Measurements from ENCODE around the gene CHRM2.

The CHRM2 gene

DNA sequence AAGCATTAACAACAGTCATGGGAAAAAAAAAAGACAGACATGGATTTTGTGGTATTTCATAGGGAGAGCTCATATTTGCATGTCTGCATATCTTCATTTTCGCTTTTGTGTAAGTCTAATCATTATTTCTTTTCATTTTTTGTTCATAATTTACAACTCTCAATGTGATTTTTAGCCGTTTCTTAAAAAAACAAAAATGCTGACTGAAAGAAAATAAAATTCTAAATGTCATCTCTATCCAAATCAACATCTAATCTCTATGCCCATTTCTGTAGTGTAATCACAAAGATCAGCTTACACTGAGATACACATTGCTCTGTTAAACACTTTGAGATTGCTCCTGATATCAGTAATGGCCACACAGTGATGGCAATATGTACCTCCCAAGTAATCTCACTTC lies 29.2 kb downstream of the CHRM2 start:
- DNase-seq: no peak

DNA sequence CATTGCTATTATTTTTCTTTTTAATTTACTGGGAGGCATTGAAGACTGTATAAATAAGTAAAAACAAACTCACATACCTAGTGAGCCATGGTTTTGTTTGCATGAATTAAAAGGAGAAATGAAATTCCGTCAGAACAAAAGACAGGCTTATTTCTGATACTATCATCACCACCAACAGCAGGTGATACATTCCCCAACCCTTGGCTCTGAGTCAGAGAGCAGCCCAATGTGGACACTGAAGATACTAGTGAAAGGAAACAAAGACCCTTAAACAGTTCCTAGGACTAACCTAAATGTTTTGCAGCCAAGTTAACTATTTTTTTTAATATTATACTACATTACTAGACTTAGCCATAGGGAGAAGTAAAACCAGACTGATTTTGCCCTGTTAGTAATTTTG lies 31.6 kb downstream of the CHRM2 start:
- DNase-seq: no peak

DNA sequence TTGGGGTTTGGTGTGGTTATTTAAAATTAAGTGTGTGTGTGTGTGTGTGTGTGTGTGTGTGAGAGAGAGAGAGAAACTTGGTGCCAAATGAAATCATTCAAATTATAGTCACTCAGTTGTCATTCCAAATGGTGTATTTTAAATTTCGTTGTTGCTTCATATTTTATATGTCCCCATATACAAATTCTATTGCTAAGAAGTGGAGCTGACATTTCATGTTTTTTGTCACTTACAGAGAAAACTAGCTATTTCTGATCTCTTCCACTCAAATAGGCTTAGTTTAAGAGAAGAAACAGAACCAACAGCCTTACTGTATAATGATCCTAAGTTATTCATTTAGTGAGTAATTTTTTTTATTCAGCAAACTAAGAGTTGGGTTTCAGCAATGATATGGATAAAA lies 42.3 kb downstream of the CHRM2 start:
- DNase-seq: no peak

DNA sequence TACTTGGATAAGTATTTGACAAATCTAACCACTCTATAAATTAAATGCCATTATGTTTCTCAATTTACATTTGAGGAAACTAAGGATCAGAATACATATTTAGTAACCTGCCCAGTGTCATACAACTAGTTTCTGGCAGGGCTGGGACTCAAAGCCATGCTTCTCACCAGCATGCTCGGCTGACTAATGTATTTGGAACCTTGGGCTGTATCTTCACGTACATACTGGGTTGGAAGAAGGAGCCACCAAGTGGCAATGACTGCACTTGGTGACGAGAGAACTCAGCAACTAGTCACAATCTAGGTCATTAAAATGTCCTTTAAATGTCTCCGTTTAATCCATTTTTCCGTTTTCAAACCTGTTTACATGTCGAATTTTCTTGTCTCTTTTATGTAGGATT lies 42.9 kb downstream of the CHRM2 start:
- no peak for DNase-seq

DNA sequence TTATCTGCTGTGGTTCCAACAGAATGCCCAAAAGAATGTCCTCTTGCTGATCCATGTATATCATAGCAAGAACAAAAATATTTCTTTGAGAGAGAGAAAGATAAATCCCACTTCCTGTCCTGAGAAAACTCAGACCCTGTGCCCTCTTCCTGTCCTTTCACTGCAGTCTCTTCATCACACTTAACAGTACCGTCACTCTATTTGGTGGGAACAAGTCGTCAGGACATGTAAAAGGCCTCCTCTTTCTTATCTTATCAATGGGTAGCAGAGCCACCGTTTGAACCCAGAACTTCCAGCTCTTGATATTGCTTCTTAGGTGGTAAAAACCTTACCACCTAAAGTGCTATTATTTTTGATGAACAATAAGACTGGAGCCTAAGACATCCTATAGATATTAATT lies 43.9 kb downstream of the CHRM2 start:
- no peak for DNase-seq

DNA sequence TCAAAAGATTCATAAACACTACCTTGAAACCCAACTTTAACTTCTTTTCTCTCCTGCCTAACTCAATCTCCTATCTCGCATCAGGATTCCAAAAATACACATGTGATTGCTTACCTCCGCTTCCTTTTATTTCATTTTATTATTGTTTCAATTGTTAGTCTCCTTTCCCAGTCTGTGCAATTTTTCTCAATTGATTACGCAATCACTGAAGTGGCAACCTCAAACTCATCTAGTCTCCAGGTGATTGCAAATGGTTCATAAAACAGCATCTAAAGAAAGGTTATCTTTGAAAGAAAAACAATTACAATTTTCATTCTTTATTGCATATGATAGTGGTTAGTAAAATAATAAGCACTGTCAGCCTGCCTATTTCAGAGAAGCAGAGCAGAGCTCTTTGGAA lies 45.6 kb downstream of the CHRM2 start:
- DNase-seq: no peak

DNA sequence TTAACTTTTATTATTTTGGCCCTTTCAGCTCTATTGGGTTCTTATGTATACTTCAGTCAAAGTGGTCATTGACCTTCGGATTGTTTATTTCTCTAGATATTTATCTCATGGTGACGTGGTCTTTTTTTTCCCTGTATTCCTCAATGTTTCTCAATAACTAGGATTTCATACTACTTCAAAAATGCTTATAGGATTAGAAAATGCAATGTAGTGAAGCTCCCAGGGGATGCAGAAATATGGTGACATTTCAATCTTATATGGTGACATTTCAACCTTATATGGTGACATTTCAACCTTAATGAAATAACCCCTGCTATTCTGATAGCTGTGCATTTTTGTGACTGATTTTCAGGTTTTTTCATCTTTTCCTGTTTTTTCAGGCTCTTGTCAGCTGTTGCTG lies 51.4 kb downstream of the CHRM2 start:
- no peak for DNase-seq

DNA sequence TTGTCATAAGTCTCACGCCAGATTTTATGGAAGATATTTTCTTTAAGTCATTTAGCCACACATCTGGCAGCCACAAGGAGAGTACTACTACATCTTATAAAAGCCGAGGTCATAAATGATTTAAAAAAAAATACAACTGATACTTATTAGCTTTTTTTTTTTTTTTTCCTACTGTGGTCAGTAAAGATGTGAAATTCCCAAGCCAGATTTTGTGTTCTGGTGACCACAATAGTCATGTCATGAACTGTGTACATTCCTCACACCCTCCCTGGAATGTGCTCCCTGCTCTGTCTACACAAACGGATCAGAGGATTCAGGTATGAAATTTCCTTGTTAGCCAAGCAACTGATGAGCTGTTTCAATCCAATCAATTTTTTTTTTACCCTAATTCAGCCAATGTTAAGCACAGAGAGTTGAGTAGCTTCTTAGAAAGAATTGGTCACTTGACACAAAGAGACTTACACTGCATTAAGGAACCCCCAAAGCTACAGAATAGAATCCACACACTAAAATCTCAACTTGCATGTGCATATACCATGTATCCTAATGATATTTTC lies 54.7 kb downstream of the CHRM2 start:
- no peak for DNase-seq

DNA sequence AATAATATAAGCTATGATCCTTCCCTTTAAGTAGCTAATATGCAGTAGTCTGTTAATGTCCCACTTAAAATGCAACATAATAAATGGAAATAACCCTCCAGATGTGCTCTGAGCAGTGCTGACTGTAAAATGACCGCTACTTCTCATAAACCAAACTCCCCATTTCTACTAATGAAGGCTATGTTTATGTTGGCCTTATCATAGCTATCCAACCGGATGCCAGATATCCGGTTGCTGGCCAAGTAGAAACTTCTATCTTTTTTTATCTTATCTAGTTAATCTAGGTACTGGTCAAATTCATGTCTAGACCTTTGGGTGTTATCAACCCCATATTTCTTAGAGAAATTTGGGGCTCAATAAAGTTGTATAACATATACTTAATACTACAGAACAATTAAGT lies 56.6 kb downstream of the CHRM2 start:
- no peak for DNase-seq

DNA sequence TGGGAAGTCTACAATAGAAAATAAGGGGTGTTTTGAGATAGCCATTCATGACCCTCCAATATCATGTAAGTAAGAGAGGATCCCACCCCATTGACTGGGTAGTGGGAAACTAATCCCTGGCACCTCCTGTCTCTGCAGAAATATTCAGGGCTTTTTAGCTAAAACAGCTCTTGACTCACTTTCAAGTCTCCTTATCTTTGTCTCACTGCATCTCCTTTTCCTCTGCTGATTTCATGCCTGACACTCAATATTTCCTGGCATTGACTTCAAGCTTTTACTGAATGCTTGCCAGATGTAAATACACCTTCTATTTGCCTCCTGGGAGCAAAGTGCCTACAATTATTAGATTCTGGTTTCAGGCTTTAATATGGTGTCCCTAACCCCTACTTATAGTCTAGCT lies 57.1 kb downstream of the CHRM2 start:
- no peak for DNase-seq

DNA sequence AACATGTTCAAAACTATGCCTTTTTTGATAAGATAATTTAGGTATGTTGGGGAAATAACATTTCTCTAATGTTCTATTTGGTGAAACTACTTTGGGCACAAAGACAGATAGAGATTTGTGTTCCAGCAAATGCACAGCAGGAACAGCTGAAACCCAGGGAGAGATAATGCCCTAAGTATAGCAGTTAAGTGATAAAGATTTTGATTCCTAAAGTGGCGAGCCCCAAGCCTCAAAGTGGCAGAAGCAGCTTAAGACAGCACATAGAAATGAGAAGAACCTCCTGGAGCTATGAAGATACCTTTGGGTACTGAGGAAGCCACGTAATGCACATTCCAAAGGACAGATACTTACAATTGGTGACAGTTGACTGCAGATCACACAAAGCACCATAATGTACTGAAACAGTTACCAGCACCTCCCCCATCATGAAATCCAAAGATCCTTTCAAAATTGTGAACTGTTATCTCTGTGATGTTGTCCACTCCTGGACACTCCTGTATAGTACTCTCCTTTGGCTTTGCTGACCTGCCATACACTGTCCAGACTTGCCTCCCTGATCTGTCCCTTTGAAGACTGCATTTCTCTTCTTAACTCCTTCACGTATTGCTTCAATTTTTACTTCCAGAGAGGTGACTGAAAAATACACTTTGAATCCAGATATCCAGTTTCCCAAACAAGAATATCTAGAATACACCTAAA lies 62.9 kb downstream of the CHRM2 start:
- no peak for DNase-seq

DNA sequence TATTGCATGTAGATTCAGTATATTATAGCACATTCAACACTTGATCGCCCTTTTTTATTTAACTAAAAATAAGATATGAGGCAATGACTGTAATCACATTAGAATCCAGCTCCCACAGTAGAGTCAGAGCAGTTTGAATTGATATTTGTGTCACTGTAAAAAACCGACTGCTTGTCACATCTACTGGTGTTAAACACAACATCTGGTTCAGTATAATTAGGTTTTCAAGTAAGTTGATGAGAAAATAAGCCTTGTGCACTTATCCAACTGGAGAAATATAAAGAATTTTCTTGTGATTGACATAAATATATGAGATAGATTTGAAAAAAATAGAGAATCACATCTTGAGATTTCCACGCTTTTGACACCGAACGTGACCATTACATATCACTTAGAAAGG lies 69.0 kb downstream of the CHRM2 start:
- DNase-seq: no peak

DNA sequence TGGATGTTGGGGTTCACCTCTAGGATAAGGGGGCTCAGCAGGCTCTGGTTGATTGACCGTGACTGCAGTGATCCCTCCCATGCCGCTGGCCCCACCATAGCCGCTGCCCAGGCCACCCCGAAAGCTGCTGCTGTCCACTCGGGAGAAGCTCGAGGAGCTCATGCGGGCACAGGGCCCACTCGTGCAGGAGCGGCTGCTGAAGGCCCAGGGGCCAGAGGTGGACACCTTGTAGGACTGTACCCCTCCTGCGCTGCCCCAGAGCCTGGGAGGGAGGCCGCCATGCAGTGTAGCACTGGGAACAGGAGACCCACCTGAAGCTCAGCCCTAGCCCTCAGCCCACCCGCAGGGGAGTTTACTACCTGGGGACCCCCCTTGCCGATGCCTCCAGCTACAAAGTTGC lies 70.0 kb downstream of the CHRM2 start:
- no peak for DNase-seq

DNA sequence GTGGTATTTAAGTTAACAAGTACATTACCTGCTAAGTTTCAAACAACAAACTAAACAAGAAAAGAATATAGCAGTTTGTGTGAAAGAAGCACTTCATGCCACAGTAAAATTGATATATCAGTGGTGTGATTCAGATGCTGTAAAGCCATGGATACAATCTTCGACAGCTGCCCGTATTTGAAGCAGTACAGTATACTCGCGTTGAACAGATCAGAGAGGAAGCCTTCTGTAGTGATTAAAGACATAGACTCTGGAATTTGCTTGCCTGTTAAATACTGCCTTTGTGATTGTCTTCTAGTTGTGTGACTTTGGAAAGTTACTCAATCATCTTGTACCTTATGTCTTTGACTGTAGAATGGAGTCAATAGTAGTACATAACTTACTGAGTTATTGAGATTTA lies 71.7 kb downstream of the CHRM2 start:
- no peak for DNase-seq

DNA sequence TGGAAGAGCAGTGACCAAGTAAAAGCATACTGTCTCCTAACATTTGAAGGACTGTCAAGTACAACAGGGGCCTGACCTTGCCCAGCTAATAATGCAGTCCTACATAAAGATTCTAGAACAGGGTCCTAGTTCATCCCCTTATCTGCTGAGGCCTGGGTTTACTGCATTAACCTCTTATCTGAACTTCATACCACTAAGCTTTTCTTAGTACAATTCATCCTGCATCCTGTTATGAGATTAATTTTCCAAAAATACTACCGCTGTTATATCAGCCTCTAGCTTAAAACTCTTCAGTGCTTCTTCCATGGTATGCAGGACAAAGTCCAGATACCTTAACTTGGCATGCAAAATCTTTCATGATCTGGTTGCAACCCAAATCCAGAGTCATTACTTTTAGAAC lies 72.5 kb downstream of the CHRM2 start:
- no peak for DNase-seq

DNA sequence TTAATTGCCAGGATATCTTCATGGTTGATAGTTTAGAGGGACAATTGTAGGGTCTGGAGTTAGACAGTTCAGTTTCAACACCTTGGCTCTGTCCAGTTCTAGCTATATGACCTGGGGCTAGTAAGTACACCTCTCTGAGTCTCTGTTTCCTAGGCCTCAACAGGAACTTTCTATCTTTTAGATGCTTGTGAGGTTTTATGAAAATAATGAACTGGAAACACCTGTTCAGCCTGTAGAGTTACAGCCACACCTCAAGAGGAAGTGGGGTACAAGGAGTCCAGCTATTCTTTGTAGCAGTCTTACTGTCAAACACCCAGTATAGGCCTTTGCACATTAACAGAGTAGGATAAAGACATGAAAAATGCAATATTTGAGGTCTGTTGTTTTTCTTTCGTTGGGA lies 73.4 kb downstream of the CHRM2 start:
- no peak for DNase-seq

DNA sequence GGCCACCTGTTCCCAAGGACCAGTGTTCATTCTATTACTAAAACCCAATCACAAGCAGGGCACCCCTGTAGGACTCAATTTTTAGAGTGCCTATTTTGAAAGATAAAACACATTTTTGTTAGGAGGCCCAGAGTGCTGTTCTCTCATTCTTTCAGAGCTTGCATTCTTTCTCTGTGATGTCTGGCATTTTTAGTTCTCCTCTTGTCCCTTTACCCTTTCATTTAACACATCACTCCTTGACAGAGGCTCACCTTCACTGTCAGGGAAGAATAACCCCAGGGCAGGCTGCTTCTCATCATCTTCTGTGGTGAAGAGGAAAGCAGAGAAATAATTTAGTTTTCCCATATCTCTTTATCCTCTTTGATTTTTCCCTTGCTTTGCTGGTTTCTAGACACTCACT lies 73.9 kb downstream of the CHRM2 start:
- no peak for DNase-seq

DNA sequence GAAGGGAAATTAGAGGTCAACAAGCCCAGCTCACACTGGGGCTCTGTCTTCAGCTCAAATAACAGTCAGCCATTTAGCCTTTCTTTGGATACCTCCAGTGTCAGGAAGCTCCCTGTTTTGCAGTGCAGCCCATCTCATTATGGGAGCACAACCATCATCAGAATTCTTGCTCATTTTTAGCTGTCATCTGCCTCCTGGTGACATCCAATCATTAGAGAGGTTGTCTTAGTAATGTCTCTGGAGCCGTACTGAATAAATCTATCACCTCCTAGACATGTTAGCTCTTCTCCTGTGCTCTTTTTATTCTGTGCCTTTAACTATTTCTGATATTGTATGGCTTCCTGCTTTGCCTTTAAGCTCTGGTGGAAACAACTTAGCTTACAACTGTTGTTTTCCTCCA lies 74.5 kb downstream of the CHRM2 start:
- no peak for DNase-seq

DNA sequence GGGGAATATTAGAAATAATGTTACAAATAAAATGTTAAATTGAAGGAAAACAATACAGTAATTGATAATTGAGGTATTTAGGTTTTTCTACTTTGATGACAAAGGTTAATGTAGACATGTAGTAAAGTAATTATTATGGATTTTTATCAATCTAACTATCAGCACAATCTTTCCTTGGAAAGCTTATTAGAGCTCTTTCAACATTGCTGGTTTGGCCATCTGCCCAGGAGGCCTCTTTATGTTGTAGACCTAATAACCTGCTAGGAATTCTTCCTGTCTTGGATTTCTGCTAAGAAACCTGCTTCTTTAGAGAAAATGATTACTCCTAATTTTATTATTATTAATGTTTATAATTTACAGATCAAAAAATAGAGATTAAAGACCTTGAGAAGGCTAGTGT lies 78.9 kb downstream of the CHRM2 start:
- no peak for DNase-seq

DNA sequence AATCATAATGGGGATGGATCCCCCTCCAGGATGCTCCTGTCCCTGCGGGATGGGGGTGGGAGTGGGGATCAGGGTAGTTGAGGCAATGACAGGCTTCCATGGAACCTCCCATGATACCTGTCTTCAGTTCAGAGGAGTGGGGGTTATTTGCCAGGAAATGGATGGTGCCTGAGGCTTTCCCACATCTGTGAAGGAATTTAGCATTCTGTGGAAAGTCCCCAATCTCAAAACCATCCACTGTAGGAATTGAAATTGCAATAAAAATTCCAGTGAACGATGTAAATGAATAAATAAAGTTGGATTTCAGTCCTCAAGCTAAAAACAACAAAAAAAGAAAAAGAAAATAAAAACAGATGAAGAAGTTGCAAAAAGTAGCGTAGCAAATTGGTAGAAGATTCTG lies 81.9 kb downstream of the CHRM2 start:
- DNase-seq: no peak

DNA sequence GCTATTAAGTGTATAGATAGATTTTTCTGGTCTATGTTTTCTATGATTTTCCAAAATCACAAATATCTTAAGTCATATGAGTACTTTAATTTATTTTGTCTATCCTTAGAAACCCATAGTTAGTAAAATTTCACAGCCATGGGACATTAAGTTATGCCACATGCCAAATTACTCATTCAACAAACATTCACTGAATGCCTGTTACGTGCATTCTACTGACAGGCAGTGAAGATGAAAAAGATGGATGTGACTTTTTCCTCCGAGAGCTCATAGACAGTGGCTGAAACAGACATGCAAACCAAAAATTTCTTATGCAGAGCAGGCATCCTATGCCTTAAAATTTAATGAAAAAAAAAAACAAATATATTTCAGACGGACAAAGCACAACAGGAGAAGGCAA lies 84.9 kb downstream of the CHRM2 start:
- no peak for DNase-seq

DNA sequence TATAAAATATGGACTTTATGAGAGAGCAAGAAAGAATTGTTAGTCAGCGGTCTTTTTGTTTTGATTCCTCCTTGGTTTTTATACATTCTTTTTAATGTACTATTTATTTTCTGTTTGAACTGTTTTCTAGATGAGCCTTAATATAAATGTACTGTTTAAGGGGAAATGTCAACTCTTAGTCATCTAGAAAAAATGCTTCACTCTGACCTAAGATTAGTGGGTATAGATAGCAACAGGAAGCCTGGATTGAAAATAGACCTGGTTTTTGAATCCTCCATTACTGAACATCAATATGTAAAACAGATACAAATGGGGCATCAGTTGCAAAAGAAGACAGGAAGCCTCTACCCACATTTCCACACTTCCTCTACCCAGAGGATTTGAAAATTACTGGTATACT lies 87.8 kb downstream of the CHRM2 start:
- DNase-seq: no peak

DNA sequence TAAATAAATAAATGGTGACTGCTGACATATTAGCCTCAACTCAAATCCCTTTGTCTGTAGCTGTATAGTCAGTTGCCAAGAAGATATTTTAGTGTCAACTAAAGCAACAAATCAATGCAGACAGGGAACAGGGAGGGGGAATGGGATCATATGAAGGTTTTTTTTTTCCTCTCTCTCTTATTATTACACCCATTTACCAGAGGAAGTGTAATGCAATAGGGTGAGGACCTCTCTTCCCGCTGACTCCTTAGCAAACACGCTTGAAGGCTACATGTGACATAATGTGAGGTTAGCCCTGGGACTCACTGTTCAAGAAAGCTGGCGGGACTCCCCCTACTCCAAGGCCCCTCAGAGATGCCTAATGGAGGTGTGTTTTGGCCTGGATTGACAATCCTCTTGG lies 88.2 kb downstream of the CHRM2 start:
- DNase-seq: no peak

DNA sequence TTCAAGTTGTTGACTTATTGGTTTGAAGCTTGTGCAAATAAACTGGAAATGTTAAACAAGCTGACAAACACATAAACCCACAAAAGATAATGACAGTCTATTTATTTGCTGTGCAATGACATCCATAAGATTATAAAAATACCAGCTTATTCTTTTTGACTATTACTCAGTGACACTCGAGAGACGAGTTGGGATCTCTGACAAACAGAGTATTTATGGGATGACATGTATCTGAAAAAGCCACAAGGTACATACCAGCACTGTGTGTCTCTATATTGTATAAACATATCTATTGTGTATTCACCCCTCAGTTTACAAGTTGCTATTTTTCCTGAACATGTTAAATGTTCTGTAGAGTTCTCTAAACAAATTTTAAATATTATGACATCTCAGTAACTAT lies 88.9 kb downstream of the CHRM2 start:
- DNase-seq: no peak

DNA sequence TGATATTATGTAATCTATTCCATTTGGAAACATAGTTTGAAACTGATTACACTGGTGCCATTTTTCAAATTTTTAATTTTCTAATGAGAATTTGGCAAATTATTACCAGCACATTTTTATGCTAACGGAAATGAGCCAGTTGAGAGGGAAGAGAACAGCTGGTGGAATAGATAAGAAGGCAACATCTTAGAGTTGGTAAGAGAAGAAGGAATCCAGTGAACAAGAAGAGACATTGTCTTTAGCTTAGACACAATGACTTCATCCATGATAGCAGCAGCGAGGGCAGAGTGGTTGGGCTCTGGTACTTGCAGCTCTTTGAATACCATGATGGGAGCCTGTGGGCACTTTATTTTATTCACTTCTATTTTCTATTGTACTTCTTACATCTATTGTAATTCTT lies 89.6 kb downstream of the CHRM2 start:
- no peak for DNase-seq

DNA sequence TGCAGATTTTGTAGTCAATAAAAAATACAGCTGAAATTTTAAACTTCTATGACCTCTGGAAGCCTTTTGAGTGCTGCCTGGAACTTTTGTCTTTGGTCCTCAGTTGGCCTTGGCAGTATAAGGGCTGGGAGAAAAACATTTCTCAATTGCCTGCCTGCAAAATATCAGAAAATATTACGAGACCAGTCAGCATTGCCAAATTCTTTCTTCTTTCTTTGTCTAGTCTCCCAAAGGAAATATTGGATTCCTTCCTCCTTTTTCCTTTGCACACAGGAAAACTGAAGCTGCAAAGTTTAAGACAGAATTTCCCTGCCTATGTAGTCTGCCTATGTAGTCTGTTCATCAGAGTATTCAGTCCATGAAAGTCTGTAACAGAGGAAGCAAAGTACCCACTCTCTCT lies 95.9 kb downstream of the CHRM2 start:
- DNase-seq: no peak
